ENCODE data around the gene MPP3.

MPP3 gene

GRCh38 chr17:43760254-43760852, 72.6 kb downstream of the MPP3 start:
- H3K4me2 ChIP-seq, result no peak overlapping the region
- H3K9ac ChIP-seq, result no peak overlapping the region
- no peaks in the 10 kb centered on the region for H3K9me3 ChIP-seq (replicated peaks in 1 of 11)
- peaks cover 0 to 46% (median 7%) of the 10 kb centered on the region in 11 experiments; a peak in 11 of 22 replicates for H4K20me1 ChIP-seq
- peaks cover 24 to 48% (median 41%) of the 10 kb centered on the region in 11 experiments for H3K27me3 ChIP-seq
- no peak for TF ChIP-seq Cebpa-rat (IDR thresholded peaks at IDR 0.05)
- H3K27ac ChIP-seq, result no peak overlapping the region
- peaks cover 0 to 13% (median 0%) of the 10 kb centered on the region in 11 experiments; a peak in 5 of 22 replicates for H3K36me3 ChIP-seq
- H3K4me3 ChIP-seq, result no peak overlapping the region
- peaks cover 15 to 29% (median 19%) of the 10 kb centered on the region in 10 experiments for H3K4me1 ChIP-seq

DNA sequence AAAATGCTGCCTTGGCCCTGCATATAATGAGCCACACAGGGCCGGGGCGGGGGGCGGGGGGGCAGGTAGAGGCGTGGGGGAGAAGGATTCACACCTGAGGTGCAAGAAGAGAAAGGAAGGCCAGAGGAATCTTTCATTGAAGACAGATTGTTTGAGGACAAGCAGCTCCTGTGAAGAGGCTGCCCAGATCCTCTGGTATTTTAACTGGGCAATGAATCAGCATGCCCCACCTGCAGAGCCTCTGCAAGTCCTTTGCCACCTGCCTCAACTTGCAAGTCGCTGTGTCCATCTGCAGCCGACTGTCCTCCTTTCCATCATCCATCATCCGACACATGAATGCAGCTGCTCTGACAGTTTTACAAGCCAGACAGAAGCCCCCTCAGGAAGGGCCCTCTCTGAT, 73.1 kb downstream of the MPP3 start:
- TF ChIP-seq Cebpa-rat (IDR thresholded peaks at IDR 0.05), result no peak
- H3K4me2 ChIP-seq, result no peak overlapping the region
- H3K27ac ChIP-seq, result no peak overlapping the region
- peaks cover 0 to 51% (median 8%) of the 10 kb centered on the region in 11 experiments; a peak in 11 of 22 replicates for H4K20me1 ChIP-seq
- no peaks in the 10 kb centered on the region for H3K9me3 ChIP-seq (replicated peaks in 1 of 11)
- no peak overlapping the region for H3K9ac ChIP-seq
- peaks cover 20 to 29% (median 24%) of the 10 kb centered on the region in 10 experiments for H3K4me1 ChIP-seq
- H3K4me3 ChIP-seq, result no peak overlapping the region
- H3K36me3 ChIP-seq, result peaks cover 0 to 8% (median 0%) of the 10 kb centered on the region in 11 experiments; a peak in 2 of 22 replicates
- H3K27me3 ChIP-seq, result peaks cover 29 to 53% (median 46%) of the 10 kb centered on the region in 11 experiments

- no peaks in the 10 kb centered on the region for H3K36me3 ChIP-seq
- H3K4me1 ChIP-seq, result peaks cover 29 to 37% (median 34%) of the 10 kb centered on the region in 10 experiments
- H3K4me3 ChIP-seq, result no peak within 1 kb of the TSS
- H3K9ac ChIP-seq, result peak within 1 kb of the TSS in 1 of 11 experiments; percentile 4; a peak in 2 of 22 replicates
- H3K9me3 ChIP-seq (replicated peaks in 1 of 11), result no peaks in the 10 kb centered on the region
- H3K4me2 ChIP-seq, result peak within 1 kb of the TSS in 10 of 11 experiments; percentile 9 to 51 (median 43); a peak in 17 of 22 replicates
- no peak within 1 kb of the TSS for H3K27ac ChIP-seq
- peaks cover 41 to 65% (median 58%) of the 10 kb centered on the region in 11 experiments for H3K27me3 ChIP-seq
- no peak for TF ChIP-seq Cebpa-rat (IDR thresholded peaks at IDR 0.05)
- H4K20me1 ChIP-seq, result peaks cover 0 to 59% (median 9%) of the 10 kb centered on the region in 11 experiments; a peak in 9 of 22 replicates
These were observed 74.3 kb downstream of the MPP3 start, which contains the start of gene SOST for GRCh38 chr17:43758497-43759174. Gene SOST, minus strand, starts transcription at chr17:43758791. Its CDS starts 50 bp downstream, at chr17:43758741.

- H4K20me1 ChIP-seq, result peaks cover 0 to 59% (median 9%) of the 10 kb centered on the region in 11 experiments; a peak in 9 of 22 replicates
- H3K9ac ChIP-seq, result no peak overlapping the region
- no peak overlapping the region for H3K4me3 ChIP-seq
- H3K36me3 ChIP-seq, result no peaks in the 10 kb centered on the region
- H3K4me1 ChIP-seq, result peaks cover 35 to 42% (median 38%) of the 10 kb centered on the region in 10 experiments
- H3K9me3 ChIP-seq (replicated peaks in 1 of 11), result no peaks in the 10 kb centered on the region
- H3K27ac ChIP-seq, result no peak overlapping the region
- TF ChIP-seq Cebpa-rat (IDR thresholded peaks at IDR 0.05), result no peak
- H3K27me3 ChIP-seq, result peaks cover 46 to 70% (median 64%) of the 10 kb centered on the region in 11 experiments
- peak overlapping the region in 2 of 11 experiments; percentile 43 to 51; a peak in 2 of 22 replicates for H3K4me2 ChIP-seq
These were observed 74.9 kb downstream of the MPP3 start for GRCh38 chr17:43758086-43758485.

GRCh38 chr17:43757171-43757660, 75.7 kb downstream of the MPP3 start:
- no peaks in the 10 kb centered on the region for H3K9me3 ChIP-seq (replicated peaks in 1 of 11)
- no peak for TF ChIP-seq Cebpa-rat (IDR thresholded peaks at IDR 0.05)

GRCh38 chr17:43756201-43756600, 76.7 kb downstream of the MPP3 start:
- H3K4me3 ChIP-seq, result 0 out of 20 replicates have a peak overlapping the region, but pooled peaks of 1 of the 10 experiments have one; percentile 62
- H3K27ac ChIP-seq, result no peak overlapping the region
- no peaks in the 10 kb centered on the region for H3K9me3 ChIP-seq (replicated peaks in 1 of 11)
- H3K9ac ChIP-seq, result no peak overlapping the region
- H3K4me2 ChIP-seq, result peak overlapping the region in 2 of 11 experiments; percentile 80 to 90; a peak in 4 of 22 replicates
- no peaks in the 10 kb centered on the region for H3K36me3 ChIP-seq
- H3K4me1 ChIP-seq, result peaks cover 36 to 43% (median 38%) of the 10 kb centered on the region in 10 experiments
- H3K27me3 ChIP-seq, result peaks cover 48 to 81% (median 69%) of the 10 kb centered on the region in 11 experiments
- H4K20me1 ChIP-seq, result peaks cover 0 to 59% (median 9%) of the 10 kb centered on the region in 11 experiments; a peak in 9 of 22 replicates
- TF ChIP-seq Cebpa-rat (IDR thresholded peaks at IDR 0.05), result no peak

More at GRCh38 chr17:43757171-43757660, 75.7 kb downstream of the MPP3 start:
- H3K4me1 ChIP-seq, result peaks cover 36 to 43% (median 38%) of the 10 kb centered on the region in 10 experiments
- no peak overlapping the region for H3K27ac ChIP-seq
- no peak overlapping the region for H3K9ac ChIP-seq
- peaks cover 0 to 59% (median 9%) of the 10 kb centered on the region in 11 experiments; a peak in 9 of 22 replicates for H4K20me1 ChIP-seq
- H3K4me3 ChIP-seq, result no peak overlapping the region
- H3K36me3 ChIP-seq, result no peaks in the 10 kb centered on the region
- H3K27me3 ChIP-seq, result peaks cover 48 to 77% (median 69%) of the 10 kb centered on the region in 11 experiments
- no peak overlapping the region for H3K4me2 ChIP-seq

DNA sequence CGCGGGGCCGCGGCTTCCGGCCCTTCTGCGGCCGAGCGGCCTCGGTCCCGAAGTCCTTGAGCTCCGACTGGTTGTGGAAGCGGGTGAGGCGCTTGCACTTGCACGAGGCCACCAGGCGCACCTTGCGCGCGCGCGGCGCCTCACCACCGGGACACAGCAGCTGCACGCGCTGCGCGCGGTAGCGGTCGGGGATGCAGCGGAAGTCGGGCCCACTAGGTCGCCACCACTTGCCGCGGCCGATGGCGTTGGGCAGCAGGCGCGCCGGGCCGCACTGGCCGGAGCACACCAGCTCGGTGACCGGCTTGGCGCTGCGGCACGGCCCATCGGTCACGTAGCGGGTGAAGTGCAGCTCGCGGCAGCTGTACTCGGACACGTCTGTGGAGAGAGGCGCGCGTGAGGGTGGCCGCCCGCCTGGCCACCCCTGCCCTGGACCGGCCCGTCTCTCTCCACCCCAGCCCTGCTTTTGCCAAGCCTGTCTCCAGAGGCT, 77.5 kb downstream of the MPP3 start:
- Histone ChIP-seq H3K9me3 (replicated peaks in 1 of 11) (no peaks in the 10 kb centered on the region), H3K4me3 (peak overlapping the region; percentile 18 to 62 (median 45); a peak in 19 of 20 replicates), H3K27me3 (peaks cover 48 to 86% (median 69%) of the 10 kb centered on the region in 11 experiments), H3K4me1 (peaks cover 36 to 47% (median 39%) of the 10 kb centered on the region in 10 experiments), H3K27ac (no peak overlapping the region), H3K36me3 (no peaks in the 10 kb centered on the region), H3K9ac (peak overlapping the region in 6 of 11 experiments; percentile 7 to 49 (median 24); a peak in 6 of 22 replicates), H3K4me2 (peak overlapping the region; percentile 78 to 95 (median 85)), H4K20me1 (peaks cover 0 to 59% (median 9%) of the 10 kb centered on the region in 11 experiments; a peak in 9 of 22 replicates)
- TF ChIP-seq Cebpa-rat (IDR thresholded peaks at IDR 0.05), result no peak

DNA sequence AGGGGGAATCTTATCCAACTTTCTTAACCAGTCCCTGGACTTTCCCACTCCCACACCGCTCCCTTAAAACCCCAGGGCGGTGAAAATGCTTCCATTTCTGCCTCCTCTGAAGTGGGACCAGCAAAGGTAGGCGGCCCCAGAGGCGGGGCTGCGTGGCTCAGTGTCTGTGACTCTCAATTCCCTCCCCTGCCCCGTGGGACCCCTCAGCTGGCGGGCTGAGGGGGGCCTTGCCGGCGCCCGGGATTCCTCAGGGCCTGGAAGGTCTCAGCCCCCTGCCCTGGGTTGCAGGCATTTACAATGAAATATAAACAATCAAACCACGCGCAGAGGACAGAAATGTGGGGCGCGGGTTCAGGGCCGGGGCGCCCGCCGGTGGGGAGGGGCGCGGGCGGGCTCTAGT, 78.0 kb downstream of the MPP3 start:
- peak overlapping the region; percentile 18 to 62 (median 45); a peak in 19 of 20 replicates for H3K4me3 ChIP-seq
- TF ChIP-seq Cebpa-rat (IDR thresholded peaks at IDR 0.05), result no peak

More for the DNA sequence above, 78.0 kb downstream of the MPP3 start:
- peaks cover 48 to 85% (median 69%) of the 10 kb centered on the region in 11 experiments for H3K27me3 ChIP-seq
- H3K27ac ChIP-seq, result no peak overlapping the region
- peak overlapping the region in 6 of 11 experiments; percentile 7 to 49 (median 24); a peak in 6 of 22 replicates for H3K9ac ChIP-seq
- peak overlapping the region; percentile 78 to 95 (median 85) for H3K4me2 ChIP-seq
- H3K36me3 ChIP-seq, result no peaks in the 10 kb centered on the region
- peaks cover 0 to 56% (median 9%) of the 10 kb centered on the region in 11 experiments; a peak in 9 of 22 replicates for H4K20me1 ChIP-seq
- no peaks in the 10 kb centered on the region for H3K9me3 ChIP-seq (replicated peaks in 1 of 11)
- peaks cover 40 to 52% (median 44%) of the 10 kb centered on the region in 10 experiments for H3K4me1 ChIP-seq
